Skeletal muscle cell (primary cell): ENCODE data around the gene KIAA1328.
A peak's percentile ranks its signal among the peaks of the same experiment; 100 is the strongest.

Experiments
- DNase-seq: peaks from one replicate; pipeline ENCODE4 v3.0.0-alpha.2; 2010; ENCODE audit warnings: low read depth
- H3K4me3 ChIP-seq: 2 replicates; pipeline ENCODE4 v1.5.1; 2011; ENCODE audit warnings: low read depth, mild to moderate bottlenecking, control low read depth, low read length, moderate library complexity

The KIAA1328 gene

GRCh38 chr18:36929601-36930000, 100.7 kb downstream of the KIAA1328 start:
- no peak for DNase-seq
- H3K4me3 ChIP-seq, result no peak overlapping the region

DNA sequence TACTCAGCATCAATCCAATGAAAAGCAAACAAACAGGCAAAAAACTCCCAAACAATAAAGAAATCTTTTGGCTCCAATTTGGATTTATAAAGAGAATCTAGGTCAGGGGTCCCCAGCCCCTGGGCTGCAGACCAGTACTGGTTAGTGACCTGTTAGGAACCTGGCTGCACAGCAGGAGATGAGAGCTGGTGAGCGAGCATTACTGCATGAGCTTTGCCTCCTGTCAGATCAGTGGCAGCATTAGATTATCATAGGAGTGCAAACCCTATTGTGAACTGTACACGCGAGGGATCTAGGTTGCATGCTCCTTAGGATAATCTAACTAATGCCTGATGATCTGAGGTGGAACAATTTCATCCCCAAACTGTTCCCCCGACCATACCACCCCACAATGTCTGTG, 102.2 kb downstream of the KIAA1328 start:
- H3K4me3 ChIP-seq, result no peak overlapping the region
- DNase-seq, result no peak

GRCh38 chr18:36933552-36933951, 104.6 kb downstream of the KIAA1328 start:
- DNase-seq, result no peak

GRCh38 chr18:36934884-36935283, 106.0 kb downstream of the KIAA1328 start:
- DNase-seq, result peak; percentile 68
- no peak overlapping the region for H3K4me3 ChIP-seq

More at GRCh38 chr18:36933552-36933951, 104.6 kb downstream of the KIAA1328 start:
- no peak overlapping the region for H3K4me3 ChIP-seq

DNA sequence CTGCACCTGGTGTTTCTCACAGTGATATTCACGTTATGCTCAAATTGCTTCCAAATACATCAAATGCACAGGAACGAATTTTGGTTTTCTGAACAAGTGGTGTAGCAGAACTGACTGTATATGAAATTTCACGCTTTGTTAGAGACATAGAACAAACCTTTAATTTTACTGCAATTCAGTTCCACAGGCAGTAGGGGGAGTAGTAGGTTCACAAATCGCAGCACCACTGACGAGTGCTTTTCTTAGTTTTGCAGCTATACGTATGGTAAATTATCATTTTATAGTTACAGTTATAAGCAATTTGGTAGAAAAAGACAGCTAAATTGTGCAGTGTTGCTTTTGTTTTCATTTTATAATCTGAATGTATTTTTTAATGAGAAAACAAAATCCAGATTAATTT, 113.3 kb downstream of the KIAA1328 start:
- DNase-seq, result peak; percentile 6

DNA sequence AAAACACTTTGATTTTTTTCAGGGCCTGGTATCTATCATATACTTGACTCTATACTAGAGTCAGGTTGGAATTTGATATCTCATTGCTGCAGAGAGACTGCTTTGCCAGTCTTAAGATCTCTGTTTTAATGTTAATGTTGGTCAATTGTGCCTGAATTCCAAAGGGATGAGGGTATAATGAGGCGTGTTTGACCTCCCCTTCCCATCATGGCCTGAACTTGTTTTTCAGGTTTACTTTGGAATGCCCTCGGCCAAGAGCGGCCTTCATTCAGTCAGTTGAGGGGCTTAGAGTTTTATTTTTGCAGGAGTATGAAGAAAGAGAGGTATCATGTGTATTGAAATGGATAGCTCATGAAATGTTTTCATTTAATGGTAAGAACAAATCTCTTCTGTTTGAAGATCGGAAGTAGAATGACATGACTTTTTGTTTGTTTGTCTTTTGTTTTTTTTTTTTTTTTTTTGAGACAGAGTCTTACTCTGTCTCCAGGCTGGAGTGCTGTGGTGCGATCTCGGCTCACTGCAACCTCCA, 119.0 kb downstream of the KIAA1328 start:
- DNase-seq, result no peak
- H3K4me3 ChIP-seq, result no peak overlapping the region

More for the DNA sequence above, 113.3 kb downstream of the KIAA1328 start:
- H3K4me3 ChIP-seq, result no peak overlapping the region

DNA sequence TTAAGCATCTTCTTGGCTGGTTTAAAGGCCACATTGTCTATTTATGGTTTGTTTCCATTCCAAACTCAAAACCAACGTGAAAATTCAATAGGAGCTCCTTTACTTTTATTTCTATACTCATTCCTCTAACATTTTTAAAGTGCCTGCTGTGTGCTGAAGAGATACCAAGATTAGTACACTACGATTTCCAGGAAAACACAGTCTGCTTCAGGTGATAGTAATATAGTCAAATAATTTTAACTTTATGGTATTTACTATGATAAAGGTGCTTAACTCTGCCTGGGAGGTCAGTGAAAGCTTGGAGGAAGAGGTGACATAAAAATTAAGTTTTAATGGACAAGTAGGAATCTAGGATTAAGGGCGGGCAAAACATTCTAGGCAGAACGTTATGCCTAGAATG, 121.4 kb downstream of the KIAA1328 start:
- no peak overlapping the region for H3K4me3 ChIP-seq
- DNase-seq, result no peak

- no peak for DNase-seq
- H3K4me3 ChIP-seq, result no peak overlapping the region
Measured at GRCh38 chr18:36950960-36951359, 122.0 kb downstream of the KIAA1328 start.

DNA sequence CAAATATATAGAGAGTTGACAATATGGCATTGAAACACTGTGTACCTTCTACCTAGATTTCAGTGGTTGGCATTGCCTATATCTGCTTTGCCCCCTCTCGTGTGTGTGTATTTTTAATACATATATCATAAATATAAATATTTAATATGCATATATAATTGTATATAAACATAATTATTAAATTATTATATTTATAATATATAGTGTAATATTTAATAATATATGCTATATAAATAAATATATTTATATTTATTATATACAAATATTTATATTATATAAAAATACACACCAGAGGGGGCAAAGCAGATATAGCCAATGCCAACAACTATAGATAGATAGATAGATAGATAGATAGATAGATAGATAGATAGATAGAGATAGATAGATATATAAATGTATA, 124.1 kb downstream of the KIAA1328 start:
- no peak overlapping the region for H3K4me3 ChIP-seq
- DNase-seq, result no peak

DNA sequence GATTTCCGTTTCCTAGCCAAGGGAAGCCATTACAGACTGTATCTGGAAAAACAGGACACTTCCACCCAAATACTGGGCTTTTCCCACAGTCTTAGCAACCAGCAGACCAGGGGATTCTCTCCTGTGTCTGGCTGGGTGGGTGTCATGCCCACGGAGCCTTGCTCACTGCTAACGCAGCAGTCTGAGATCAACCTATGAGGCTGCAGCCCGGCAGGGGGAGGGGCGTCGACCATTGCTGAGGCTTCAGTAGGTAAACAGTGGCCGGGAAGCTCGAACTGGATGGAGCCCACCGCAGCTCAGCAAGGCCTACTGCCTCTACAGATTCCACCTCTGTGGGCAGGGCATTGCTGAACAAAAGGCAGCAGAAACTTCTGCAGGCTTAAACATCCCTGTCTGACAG, 131.1 kb downstream of the KIAA1328 start:
- no peak for DNase-seq
- H3K4me3 ChIP-seq, result no peak overlapping the region

DNA sequence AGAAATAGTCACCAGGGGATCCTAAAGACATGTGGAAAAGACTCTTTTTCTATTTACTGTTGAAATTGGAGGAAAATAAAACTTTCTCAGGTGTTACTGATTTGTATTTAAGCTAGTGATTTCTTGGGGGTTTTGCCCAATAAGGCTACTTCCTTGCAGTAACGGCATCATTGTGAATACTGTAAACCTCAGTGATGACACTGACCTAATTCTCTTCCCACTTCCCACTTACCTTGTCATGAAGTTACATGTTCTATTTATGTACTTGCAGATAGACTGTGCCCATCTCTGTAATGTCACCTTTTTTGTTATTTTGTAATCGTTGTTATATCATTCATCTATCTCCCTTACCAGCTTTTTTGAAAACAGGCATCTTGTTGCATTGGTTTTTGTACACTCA, 134.5 kb downstream of the KIAA1328 start:
- no peak overlapping the region for H3K4me3 ChIP-seq
- no peak for DNase-seq

GRCh38 chr18:36974686-36975085, 145.8 kb downstream of the KIAA1328 start:
- H3K4me3 ChIP-seq, result no peak overlapping the region
- DNase-seq, result no peak

DNA sequence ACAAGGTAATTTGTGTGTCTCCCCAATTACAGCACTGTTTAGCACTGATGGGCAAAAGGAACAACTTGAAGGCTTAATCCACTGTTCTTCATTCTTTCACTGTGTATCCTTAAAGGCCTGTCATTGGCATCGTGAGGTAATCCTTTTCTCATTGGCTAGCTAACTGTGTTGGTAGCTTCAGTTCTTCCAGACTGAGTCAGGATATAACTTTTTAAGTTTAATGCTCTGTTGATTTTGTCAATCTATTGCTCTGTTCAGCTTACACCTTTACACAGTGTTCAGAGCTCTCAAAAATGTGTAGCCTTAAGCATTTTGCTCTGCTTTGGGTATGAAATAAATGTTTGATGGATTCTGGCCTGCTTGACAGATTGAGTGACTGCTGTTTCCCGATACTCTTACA, 148.2 kb downstream of the KIAA1328 start:
- no peak overlapping the region for H3K4me3 ChIP-seq
- no peak for DNase-seq

- peak; percentile 16 for DNase-seq
- H3K4me3 ChIP-seq, result no peak overlapping the region
Measured at GRCh38 chr18:36993068-36993467, 164.1 kb downstream of the KIAA1328 start.

DNA sequence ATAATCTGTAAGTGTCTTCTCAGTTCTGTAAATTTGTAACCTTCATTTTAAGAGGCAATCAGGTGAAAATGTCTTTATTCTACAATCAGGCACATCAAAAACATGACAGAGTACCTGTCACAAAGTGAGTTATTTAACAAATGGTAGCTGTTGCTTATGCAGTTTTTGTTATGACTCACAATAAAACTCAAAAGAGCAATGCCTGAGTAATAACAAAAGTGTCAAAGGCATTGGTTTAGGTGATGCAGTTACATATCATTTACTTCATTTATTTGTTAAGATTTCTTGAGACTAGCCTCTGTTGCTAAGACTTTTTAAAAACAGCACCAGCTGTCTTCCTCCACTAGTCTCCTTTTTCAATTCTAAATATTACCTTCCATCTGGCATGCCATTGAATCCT, 177.8 kb downstream of the KIAA1328 start:
- DNase-seq, result no peak
- H3K4me3 ChIP-seq, result no peak overlapping the region

GRCh38 chr18:37012452-37012851, 183.5 kb downstream of the KIAA1328 start:
- no peak overlapping the region for H3K4me3 ChIP-seq
- DNase-seq, result no peak

GRCh38 chr18:37019157-37019827, 190.4 kb downstream of the KIAA1328 start:
- H3K4me3 ChIP-seq, result no peak overlapping the region
- DNase-seq, result no peak

DNA sequence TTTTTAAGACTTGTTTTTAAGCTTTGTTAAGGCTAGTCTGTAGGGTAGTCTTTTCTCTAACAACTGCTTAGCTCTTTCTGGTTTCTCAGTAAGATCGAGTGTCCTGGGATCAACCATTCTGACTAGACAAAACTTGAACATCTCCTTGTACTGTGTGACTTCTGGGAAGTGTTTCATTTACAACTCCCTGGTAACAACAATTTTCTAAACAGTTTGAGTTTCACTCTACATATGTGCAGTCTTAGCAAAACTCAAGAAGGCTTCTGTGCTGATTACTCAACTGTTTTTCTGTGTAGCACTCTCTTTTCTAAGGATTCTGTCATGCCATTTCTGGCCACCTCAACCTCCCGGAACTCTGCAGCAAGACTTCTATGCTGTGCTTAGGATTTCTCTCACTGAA, 204.5 kb downstream of the KIAA1328 start:
- DNase-seq, result no peak
- no peak overlapping the region for H3K4me3 ChIP-seq

DNA sequence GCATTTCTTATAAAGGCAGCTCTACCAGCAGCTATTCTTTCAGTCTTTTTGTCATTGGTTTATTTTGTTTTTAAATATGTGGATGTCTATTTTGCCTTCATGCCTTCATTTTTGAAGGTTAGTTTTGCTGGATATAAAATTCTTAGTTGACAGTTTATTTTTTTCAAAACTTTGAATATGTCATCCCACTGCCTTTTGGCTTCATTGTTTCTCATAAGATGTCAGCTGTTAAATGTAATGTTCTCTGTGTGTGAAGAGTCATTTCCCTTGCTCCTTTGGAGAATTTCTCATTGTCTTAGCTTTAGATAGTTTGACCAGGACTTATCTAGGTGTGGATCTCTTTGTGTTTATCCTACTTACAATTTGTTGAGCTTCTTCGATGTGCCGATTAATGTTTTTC, 213.5 kb downstream of the KIAA1328 start:
- no peak overlapping the region for H3K4me3 ChIP-seq

DNA sequence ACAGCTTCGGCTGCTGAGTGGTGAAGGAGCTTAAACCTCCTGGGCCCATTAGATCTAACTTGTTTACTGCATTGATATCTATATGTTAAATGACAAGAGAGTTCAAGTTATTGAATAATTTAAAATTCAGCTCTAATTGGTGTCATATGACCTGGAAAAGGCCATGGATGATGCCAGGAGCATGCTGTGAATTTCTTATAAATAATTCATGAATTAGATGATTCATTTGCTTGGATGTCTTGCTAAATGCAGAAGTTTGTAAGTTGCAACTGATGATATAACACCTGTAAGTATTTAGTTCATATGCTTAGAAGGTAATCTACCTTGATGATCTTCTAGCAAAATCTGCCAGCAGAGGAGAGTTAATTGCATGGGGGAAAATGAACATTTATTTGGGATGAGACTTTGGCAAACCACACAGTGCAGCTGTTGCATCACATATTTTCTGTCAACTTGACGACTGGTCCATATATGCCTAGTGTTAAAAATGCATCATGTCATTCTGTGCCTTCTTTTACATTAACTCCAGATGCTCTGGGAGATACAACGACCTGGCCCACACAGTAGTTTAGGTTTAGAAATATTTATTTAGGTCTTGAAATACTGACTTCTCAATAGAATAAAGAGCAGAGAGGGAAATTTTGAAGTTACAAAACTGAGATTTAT, 226.3 kb downstream of the KIAA1328 start:
- H3K4me3 ChIP-seq, result no peak overlapping the region
- no peak for DNase-seq

More for the DNA sequence above, 213.5 kb downstream of the KIAA1328 start:
- no peak for DNase-seq

DNA sequence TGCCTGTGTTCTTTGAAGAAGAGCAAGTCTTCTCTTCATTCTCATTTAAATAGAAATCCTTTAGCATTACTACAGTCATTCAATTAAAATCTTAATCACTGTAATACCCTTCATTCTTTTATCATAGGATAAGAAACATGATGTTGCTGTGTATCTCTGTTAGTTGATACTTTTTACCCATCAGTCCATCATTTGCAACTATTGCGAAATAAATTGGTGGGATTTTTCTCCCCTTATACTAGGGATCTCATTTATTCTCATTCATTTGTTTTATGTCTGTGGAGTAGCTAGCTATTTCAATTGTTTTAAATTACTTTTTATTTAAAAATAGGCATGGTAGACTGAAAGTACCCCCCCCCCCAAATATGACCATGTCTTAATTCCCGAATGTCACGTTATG, 235.3 kb downstream of the KIAA1328 start:
- no peak for DNase-seq
- no peak overlapping the region for H3K4me3 ChIP-seq
